ENCODE data around the gene LEO1.

The LEO1 gene

GRCh38 chr15:51926809-51927208 is 44.8 kb downstream of the LEO1 start:
- no peak for DNase-seq

GRCh38 chr15:51924156-51925068 is 47.2 kb downstream of the LEO1 start:
- DNase-seq, result no peak

GRCh38 chr15:51917493-51917892 is 54.1 kb downstream of the LEO1 start:
- peak; percentile 10 for DNase-seq

GRCh38 chr15:51912528-51912927 is 59.0 kb downstream of the LEO1 start:
- no peak for DNase-seq

GRCh38 chr15:51909584-51909983 is 62.0 kb downstream of the LEO1 start:
- DNase-seq, result no peak

GRCh38 chr15:51908316-51908715 is 63.3 kb downstream of the LEO1 start:
- DNase-seq, result no peak

- DNase-seq, result no peak
Measured at GRCh38 chr15:51907136-51907862, 64.3 kb downstream of the LEO1 start.

- DNase-seq, result no peak
Measured at GRCh38 chr15:51904931-51905330, 66.6 kb downstream of the LEO1 start.

GRCh38 chr15:51904421-51904820 is 67.2 kb downstream of the LEO1 start:
- DNase-seq, result no peak

- no peak for DNase-seq
Measured at GRCh38 chr15:51889486-51889885, 82.1 kb downstream of the LEO1 start.

- peak; percentile 17 for DNase-seq
Measured at GRCh38 chr15:51888593-51889195, 82.9 kb downstream of the LEO1 start.

Data from fibroblast of upper back skin (primary cell).